Fibroblast of skin of scalp (primary cell): ENCODE measurements around the gene ASCL5. TPM values are rescaled to one million over a fixed set of nuclear protein-coding genes. Genes with fewer than 3 reads are reported as not detected.
A peak's percentile ranks its signal among the peaks of the same experiment; 100 is the strongest.
"Not testable (repeated sequence)": the region's sequence is repeated elsewhere in the genome, so short reads cannot be mapped to it uniquely, and the experiment has no call there.

Experiments
- DNase-seq: peaks from one replicate; pipeline ENCODE4 v3.0.0-alpha.2; 2013
- polyA plus RNA-seq, 2 experiments: library from polyadenylated mRNA; unstranded; fragments of 120-200 nt; gene quantifications; one replicate each; pipeline ENCODE4 v1.2.1, GENCODE V29; 2013; ENCODE audit not compliant: insufficient read length in 2 of 2

ASCL5 gene, protein sequence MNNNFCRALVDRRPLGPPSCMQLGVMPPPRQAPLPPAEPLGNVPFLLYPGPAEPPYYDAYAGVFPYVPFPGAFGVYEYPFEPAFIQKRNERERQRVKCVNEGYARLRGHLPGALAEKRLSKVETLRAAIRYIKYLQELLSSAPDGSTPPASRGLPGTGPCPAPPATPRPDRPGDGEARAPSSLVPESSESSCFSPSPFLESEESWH
- 0.08 TPM for polyA plus RNA-seq (2013, experiment 1 of 2; ENCODE audit: insufficient read length)
- 0.14 TPM for polyA plus RNA-seq (2013, experiment 2 of 2; ENCODE audit: insufficient read length)

DNA sequence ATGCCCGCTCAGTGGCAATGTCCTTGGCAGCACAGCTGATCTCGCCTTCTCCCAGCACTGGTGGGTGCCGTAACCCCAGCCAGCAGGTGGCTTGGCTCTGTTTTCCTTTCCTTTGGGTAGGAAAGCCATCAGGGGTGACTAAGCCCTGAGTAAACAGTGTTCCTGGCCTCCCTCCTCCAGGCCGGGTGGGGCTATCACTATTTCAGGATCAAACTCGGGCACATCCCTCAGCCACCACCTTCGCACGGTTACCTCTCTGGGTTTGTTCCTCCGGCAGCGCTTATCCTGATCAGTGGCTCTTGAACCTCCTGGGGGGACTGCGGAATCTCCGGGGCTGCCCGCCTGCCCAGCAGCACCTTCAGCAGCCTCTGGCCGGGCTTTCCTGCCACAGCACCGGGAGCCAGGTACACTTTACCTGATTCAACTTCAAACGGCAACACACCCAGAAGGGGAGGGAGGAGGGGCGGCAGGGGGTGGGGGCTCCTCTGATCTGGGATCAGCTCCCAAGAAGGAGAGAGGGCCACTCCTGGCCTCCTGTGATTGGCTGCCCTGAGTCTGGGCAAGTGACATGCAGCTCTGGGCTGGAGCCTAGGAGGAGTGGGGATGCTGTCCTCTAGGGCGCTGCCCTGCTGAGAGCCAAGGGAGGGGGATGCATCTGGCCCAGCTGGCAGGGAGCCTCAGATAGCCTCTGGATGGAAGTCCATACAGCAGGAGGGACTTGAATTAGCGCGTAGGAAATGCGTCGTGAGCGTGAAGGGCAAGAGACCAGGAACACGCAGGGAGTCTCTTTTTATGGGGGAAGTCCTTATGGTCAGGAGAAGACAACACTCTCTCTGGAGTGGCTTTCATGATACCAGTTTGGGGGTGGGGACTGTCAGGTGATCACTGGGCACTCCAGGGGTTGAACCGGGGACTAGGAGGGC is at the start of gene ASCL5:
Gene ASCL5 (minus strand): TSS at position 353 of the 923 bp plus-strand sequence. CDS start 11,812 bp downstream, outside the sequence.
- peak; percentile 25 for DNase-seq

DNA sequence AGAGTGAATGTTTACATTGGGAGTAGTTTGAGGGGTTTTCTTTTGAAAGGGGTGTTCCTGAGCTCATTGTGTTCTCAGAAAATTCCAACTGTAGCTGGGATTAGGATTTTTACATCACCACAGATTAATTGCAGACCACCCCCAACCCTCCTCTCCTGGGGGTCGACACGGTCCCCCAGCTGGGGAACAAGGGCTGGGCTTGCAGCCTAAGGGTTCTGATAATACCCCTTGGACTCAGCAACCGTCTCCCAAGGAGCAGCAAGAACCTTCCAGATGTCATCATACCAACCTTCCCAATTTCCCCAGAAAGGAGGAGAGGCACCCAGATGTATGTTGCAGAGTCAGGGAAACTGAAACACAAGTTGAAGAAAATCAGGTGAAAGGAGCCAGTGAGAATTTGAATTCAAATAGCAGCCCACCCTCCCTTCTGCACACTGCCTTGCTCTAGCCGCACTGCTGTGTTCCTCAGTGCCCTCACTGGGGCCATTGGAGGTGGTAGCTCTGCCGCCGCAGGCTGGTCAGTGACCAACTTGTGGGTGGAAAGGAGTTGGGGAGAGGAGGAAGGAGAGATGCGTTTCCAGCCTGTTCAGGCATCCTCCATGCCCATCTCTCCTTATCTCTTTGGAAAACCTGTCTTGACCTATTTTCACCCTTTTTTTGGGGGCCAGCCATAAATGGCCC is 49.0 kb upstream of the ASCL5 start:
- no peak for DNase-seq

DNA sequence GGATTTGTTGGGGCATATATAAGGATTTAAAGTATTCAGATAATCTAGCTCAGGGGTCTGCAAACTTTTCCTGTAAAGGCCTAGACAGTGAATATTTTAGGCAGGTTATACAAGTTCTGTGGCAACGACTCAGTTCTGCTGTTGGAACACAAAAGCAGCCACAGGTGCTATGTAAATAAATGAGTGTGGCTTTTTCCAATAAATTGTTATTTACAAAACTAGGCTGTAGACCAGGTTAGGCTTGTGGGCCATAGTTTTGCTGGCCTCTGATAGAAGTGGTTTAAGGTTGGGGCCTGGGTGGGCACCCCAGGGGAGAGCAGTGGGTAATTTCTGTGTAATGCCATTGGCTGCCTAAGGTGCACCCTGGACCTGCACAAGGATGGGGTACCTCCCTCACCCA is 46.8 kb upstream of the ASCL5 start:
- no peak for DNase-seq

DNA sequence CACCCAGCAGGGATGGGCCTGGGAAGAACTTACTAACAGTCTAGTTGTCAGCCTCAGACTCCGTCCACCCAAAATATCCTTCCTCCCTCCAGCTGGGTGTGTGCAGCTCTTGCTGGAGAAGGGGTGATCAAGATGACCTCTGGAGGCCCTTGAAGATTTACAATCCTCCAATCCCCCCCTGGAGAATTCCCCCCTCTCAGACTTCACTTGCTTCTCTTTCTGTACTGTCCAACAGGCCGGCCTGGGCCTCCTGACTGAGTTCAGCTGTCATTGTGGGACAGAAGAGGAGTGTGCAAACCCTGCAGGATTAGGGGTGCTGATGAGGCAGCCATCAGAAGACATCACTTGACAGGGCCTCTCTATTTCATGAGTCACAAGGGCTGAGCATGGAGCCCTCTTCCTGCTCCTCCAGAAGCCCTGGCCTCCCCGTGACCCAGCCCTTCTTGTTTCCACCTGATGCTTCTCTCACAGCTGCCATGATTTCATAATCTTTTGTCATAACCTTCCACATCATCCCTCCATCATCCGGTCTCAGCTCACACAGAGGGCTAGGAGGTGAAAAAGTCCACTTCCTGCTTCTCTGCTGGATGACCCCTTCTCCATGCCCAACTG is 46.1 kb upstream of the ASCL5 start:
- DNase-seq = no peak

DNA sequence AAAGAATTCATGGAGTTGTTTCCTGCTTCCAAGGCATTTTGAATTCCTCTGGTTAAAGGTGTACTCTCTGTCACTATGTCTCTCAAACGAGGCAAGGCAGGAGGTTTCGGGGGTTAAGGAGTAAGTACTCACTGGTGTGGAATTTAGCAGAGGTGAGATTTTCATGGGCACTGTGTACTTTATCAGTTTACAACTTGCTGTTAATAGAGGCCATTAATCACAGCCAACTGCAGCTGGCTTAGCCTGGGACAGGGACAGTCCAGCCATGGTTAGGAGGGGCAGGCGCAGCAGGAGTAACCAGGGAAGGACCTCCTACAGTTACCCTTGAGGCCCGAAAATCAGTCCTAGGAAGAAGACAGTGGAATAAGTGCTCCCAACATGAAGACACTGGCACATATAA is 45.3 kb upstream of the ASCL5 start:
- no peak for DNase-seq

DNA sequence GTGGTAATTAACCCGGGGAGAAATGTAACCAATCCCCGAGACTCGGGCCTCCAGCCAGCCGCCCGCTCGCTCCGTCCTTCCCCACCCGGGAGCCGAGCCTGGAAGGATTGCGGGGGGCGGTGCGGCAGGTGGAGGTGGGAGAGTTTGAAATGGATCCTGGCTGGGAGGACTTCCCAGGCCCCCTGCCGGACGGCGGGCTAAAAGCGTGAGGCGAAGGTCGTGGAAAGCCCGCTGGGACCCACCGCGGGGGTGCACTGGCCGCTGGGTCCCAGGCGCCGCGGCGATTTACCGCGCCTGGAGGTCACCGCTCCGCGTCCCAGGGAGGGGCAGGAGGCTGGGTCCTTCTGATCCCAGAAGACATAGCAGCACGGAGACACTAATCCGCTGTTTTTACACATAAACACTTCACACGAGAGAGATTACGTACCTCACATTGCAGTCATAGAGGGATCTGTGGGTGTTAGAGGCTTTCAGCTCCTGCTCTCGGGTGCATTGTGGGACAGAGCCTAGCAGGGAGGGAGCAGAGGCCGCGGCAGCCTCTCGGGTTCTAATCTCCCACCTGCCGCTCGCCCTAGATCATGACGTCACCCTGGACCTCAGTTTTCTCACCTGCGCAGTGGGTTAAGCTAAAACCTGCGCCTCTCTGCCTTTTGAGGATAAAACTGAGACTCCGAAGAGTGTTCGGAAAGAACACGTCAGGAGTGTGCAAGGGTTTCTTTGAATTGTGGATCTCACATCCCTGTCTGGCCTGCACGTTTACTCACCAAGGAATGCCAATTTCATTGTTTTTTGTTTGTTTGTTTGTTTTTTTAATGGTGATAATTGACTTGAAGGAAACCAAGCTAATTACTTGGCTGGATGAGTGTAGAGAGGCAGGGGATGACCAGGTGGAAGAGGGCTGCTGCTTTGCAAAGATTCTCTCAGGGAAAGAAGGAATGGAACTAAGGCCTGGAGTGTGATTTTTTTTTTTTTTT is 44.4 kb upstream of the ASCL5 start:
- DNase-seq = peak; percentile 52

DNA sequence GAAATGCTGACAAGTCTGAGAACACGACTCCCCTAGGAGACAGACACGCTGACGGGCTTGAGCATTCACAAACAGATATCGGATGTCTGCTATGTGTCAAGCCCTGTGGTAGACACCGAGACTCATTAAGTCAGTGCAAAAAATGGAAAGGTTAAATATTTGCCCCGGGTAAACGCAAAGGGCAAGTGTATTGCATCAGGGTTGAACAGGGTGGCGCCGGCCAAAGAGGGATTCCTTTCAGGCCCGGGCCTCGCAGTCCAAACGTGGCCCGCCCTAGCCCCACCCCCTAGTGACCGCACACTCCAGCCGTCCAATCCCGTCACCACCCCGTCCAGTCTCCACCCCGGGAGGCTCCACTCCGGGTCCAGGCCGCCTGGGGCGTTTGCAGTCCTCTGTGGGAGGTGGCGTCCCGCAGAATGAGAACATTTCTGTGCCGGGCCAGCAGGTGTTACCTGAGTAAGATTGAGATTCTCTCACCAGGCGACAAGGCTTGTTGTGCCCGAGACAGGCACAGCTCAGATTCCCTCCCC is 43.6 kb upstream of the ASCL5 start:
- DNase-seq = peak; percentile 92

DNA sequence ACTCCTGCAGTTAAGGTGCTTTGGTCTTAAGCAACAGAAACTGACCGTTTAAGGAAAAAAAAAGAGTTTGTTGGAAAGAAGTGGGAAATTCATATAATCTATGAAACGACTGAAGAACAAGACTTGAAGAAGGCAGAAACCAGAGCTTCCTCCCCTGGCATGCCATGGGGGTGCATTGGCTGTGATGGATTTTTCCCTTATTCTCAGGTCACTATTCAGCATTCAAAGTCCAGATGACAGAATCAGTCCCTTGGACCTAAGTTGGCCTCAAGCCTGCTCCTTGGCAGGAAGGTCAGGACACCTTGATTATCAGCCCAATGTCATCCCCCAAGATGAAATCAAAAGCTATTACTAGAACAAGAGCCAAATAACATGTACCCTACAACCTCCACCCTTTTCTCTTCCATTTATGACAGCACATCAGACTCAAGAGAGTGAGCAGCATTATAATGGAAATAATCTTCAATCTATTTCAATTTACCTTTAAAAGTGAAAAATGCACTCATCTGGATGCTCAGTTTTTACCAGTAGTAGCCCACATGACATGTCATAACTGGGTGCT is 43.1 kb upstream of the ASCL5 start:
- DNase-seq = no peak

DNA sequence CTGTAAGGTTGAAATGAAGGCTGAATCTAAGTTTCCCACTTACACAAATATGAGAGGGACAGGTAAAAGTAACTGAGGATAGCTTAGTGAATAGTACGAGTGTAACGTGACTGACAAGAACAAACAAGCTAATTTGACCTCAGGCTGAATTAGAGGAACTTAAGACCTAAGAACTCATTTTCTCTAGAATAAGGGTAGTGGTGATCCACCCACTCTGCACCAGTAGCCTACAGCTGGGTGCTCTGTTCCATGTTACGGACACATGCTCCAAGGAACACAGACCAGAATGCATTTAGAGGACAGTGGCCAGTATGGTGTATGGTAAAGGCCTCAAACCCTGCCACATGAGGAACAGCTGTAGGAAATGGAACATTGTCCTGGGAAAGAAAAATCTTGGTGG is 42.2 kb upstream of the ASCL5 start:
- DNase-seq = no peak

DNA sequence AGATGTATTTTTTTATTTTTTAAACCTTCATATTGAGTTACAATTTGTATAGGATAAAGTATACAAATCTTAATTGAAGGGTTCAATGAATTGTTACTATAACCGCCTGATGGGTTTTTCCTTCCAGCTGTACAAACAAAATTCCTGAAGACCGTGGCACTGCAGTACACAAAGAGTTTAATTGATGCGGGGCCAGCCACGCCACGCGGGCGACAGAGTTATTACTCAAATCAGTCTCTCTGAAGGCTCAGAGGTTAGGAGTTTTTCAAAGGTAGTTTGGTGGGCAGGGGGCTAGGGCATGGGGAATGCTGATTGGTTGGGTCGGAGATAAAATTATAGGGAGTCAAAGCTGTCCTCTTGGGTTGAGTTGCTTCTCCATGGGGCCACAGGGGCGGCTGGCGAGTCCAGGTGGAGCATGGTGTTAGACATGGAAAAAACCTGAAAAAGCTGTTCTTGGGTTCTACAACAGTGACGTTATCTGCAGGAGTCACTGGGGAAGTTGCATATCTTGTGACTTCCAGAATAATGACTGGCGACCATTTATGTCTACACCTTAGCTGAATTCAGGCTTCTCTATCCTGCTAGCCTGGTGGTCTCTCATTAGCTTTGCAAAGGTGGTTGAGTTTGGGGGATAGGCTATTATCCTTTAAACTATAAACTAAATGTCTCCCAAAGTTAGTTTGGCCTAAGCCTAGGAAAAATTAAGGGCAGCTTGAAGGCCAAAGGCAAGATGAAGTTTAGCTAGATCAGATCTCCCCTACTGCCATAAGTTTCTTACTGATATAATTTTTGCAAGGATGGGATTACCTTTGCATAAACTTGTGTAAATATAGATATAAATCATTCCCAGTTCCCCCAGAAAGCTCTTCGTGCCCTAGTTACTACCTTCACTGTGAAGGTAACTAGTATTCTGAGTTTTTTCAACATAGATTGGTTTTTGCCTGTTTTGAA is 40.3 kb upstream of the ASCL5 start:
- DNase-seq = no peak

DNA sequence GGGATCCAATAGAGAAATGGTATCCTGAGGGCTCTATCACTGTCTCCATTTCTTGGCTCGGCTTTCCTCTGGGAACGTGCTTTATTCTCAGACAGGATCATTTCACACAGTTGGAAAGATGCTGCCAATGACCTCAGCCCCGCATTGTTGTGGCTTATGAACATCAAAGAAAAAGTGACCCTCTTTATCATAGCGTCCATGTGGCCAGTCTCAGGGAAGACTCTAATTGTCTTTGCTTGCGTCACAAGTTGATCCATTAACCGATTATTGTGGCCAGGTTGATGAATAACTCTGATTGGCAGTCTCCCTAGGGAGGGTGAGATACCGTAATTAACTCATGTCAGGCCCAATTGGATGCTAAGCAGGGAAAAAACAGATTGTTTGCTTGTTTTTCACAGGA is 37.7 kb upstream of the ASCL5 start:
- no peak for DNase-seq

DNA sequence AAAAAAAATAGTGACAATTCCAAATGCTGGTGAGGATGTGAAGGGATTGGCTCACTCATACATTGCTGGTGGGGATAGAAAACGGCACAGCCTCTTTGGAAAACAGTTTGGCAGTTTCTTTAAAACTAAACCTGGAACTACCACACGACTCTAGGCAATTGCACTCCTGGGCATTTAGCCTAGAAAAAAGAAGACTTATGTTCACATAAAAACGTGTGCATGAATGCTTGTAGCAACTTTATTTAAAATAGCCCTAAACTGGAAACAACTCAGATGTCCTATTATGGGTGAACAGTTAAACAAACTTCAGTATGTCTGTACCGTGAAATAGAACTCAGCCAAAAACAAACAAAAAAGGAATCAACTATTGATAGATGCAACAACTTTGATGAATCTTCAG is 36.7 kb upstream of the ASCL5 start:
- DNase-seq = no peak

DNA sequence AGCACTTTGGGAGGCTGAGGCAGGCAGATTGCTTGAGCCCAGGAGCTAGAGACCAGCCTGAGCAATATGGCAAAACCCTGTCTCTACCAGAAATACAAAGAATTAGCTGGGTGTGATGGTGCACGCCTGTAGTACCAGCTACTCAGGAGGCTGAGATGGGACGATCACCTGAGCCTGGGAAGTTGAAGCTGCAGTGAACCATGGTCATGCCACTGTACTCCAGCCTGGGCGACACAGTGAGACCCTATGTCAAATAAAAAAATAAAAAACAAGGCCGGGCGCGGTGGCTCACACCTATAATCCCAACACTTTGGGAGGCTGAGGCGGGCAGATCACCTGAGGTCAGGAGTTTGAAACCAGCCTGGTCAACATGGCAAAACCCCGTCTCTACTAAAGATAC is 36.1 kb upstream of the ASCL5 start:
- DNase-seq = not testable (repeated sequence)

DNA sequence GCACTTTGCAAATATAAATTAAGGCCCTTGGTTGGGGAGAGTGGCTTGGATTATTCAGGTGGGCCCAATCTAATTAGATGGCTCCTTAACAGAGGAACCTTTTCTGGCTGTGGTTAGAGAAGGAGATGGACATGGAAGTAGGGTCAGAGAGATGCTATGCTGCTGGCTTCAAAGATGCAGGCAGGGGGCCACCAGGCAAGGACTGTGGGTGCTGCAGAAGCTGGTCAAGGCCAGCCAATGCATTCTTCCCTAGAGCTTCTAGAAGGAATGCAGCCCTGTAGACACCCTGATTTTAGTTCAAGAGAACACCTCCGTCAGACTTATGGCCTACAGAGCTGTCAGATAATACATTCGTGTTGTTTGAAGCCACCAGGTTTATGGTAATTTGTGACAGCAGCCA is 31.0 kb upstream of the ASCL5 start:
- DNase-seq = no peak

DNA sequence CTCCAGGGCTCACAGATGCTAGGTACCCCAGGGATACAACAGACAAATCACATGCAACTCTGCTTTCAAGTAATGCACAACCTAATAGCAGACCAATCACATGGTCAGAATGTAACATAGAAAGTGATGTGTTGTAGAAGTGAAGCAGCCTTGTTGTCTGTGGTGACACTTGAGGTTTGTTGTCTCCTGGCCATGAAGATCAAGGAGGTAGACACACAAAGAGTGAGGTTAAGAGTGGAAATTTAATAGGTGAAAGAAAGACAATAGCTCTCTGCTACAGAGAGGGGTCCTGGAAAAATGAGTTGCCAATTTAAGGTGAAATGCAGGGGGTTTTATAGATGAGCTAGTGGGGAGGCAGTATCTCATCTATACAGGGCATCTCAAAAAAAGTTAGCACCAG is 29.8 kb upstream of the ASCL5 start:
- DNase-seq = no peak

DNA sequence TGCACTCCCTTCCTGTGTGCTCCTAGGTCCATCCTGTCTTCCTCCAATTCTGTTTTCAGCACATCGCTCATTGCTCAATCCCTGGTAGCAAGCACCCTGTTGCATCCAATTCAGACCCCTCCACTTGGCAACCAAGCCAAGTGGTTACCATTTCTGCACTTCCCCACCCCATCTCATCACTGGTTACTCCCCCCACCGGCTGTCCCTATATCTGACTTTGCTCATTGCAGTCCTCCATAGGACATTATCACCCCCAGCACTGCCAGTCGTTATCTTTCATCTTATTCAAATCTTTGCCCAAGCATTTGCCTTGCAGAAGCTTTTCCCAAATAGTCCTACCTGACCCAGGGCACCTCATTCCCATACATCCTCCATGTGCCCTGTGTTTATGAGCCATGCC is 29.4 kb upstream of the ASCL5 start:
- DNase-seq = no peak

DNA sequence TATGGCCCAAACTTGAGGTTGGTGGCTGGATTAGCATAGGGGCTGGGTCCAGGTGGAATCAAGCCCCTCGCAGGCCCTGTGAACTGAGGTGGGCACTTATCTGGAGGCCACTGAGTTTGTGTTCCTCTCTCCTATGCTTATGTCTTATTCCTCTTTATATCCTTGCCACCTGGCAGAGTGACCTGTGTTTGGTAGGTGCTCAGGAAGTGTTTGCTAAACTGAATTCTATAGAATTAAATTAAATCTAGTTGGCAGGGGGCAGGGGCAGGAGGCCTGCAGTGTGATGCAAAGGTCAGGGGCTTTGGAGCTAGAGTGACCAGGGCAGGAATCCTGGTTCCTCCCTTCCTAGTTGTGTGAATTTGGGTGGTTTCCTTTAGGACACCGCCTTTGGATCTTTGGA is 28.4 kb upstream of the ASCL5 start:
- no peak for DNase-seq

DNA sequence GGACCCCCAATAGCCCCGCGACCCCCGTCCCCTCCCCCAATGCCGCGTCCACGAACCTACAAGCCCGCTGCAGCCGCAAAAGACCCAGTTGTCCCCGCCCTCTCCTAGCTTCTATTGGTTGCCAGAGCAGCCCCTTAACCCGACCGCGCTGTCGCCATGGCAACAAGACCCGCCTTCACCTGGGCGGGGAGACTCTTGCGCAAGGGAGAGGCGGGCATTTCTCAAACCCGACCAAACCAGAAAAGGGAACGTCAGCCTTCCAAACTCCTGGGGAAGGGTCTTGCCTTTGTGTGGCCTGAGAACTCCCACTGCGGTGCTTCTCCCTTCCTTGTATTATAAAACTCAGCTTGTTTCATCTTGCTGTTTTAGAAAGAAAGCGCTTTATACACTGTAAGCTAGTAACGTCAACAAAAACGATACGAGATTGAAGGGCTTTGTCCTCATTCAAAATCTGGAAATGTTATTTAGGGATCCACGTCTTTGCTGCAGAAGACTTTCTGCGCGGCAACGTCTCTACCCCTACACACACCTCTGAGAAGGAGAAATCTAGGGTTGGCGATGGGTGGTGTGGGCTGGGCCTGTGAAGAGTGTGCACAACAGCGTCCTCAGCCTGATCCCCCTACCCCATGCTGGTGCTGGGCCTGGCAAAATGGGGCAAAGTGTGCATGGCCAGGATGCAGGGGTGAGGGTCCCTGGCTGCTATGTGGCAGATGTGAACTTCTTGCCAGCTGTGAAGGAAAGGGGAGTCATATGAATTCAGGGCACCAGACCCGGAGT is 27.6 kb upstream of the ASCL5 start, which contains the start of gene TMEM9:
Gene TMEM9 (minus strand): TSS at position 86 of the 777 bp plus-strand sequence. CDS start 551 bp downstream, outside the sequence.
- peak; percentile 96 for DNase-seq
